ENCODE data around the gene SNRPE.

The SNRPE gene

DNA sequence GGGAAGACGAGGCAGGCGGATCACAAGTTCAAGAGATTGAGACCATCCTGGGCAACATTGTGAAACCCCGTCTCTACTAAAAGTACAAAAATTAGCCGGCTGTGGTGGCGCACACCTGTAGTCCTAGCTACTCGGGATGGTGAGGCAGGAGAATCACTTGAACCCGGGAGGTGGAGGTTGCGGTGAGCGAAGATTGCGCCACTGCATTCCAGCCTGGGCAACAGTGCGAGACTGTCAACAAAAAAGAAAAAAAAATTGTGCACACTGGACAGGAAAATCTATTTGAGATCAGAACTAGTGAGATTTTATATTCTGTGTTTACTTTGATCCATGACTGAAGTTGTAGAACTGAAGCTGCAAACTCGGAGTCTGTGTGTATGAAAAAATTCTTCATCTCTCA lies 40.2 kb downstream of the SNRPE start:
- H2AFZ ChIP-seq (ENCODE audit: low read length) = no peak overlapping the region
- TF ChIP-seq, protein P1, sequence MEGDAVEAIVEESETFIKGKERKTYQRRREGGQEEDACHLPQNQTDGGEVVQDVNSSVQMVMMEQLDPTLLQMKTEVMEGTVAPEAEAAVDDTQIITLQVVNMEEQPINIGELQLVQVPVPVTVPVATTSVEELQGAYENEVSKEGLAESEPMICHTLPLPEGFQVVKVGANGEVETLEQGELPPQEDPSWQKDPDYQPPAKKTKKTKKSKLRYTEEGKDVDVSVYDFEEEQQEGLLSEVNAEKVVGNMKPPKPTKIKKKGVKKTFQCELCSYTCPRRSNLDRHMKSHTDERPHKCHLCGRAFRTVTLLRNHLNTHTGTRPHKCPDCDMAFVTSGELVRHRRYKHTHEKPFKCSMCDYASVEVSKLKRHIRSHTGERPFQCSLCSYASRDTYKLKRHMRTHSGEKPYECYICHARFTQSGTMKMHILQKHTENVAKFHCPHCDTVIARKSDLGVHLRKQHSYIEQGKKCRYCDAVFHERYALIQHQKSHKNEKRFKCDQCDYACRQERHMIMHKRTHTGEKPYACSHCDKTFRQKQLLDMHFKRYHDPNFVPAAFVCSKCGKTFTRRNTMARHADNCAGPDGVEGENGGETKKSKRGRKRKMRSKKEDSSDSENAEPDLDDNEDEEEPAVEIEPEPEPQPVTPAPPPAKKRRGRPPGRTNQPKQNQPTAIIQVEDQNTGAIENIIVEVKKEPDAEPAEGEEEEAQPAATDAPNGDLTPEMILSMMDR (conservative IDR thresholded peaks at IDR 0.05; ENCODE audit: low read length) = no peak
- TF ChIP-seq EZH2phosphoT487 (IDR thresholded peaks at IDR 0.05; ENCODE audit: borderline replicate concordance) = no peak
- no peaks in the 10 kb centered on the region for H3K9me3 ChIP-seq (ENCODE audit: insufficient read depth, low read depth, low read length)
- H3K4me3 ChIP-seq (ENCODE audit: low read length, poor library complexity, severe bottlenecking) = no peak overlapping the region
- H3K36me3 ChIP-seq (ENCODE audit: insufficient read depth, low read length) = no peaks in the 10 kb centered on the region
- H3K4me2 ChIP-seq (ENCODE audit: low read depth, low read length, poor library complexity, severe bottlenecking) = no peak overlapping the region
- no peaks in the 10 kb centered on the region for H3K27me3 ChIP-seq (ENCODE audit: insufficient read depth, low read length, poor library complexity, severe bottlenecking)
- no peaks in the 10 kb centered on the region for H4K20me1 ChIP-seq (ENCODE audit: insufficient read depth, low read length, poor library complexity, severe bottlenecking)
- peaks cover 9% of the 10 kb centered on the region for H3K4me1 ChIP-seq (ENCODE audit: insufficient read depth, low read length, poor library complexity, severe bottlenecking)
- H3F3A ChIP-seq (ENCODE audit: low read depth) = no peaks in the 10 kb centered on the region
- no peaks in the 10 kb centered on the region for H3K79me2 ChIP-seq (ENCODE audit: insufficient read depth, low read length)
- H3K9ac ChIP-seq (ENCODE audit: low read depth, low read length, poor library complexity, severe bottlenecking) = no peak overlapping the region
- no peaks in the 10 kb centered on the region for H3K9me2 ChIP-seq (replicated peaks; ENCODE audit: low read depth, low read length)

DNA sequence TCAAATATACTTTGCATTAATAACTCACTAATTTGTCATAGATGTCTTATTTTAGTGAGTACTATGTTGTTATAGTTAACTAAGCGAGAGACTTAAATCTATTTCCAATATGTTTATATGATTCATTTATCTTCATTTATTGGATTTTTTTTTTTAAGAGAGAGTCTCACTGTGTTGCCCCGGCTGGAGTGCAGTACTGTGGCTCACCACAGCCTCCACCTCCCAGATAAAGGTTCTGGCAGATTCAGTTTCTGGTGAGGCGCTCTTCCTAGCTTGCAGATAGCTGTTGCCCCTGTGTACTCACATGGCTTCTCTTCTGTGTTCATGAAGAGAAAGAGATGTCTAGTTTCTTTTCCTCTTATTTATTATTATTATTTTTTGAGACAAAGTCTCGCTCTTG lies 43.9 kb downstream of the SNRPE start:
- TF ChIP-seq, protein P1 (conservative IDR thresholded peaks at IDR 0.05; ENCODE audit: low read length) = no peak
- TF ChIP-seq EZH2phosphoT487 (IDR thresholded peaks at IDR 0.05; ENCODE audit: borderline replicate concordance) = no peak
- Histone ChIP-seq H3K4me1 (ENCODE audit: insufficient read depth, low read length, poor library complexity, severe bottlenecking) (peaks cover 9% of the 10 kb centered on the region), H3K4me2 (ENCODE audit: low read depth, low read length, poor library complexity, severe bottlenecking) (no peak overlapping the region), H3K9me2 (replicated peaks; ENCODE audit: low read depth, low read length) (no peaks in the 10 kb centered on the region), H3K27me3 (ENCODE audit: insufficient read depth, low read length, poor library complexity, severe bottlenecking) (no peaks in the 10 kb centered on the region), H3K9ac (ENCODE audit: low read depth, low read length, poor library complexity, severe bottlenecking) (no peak overlapping the region), H3K4me3 (ENCODE audit: low read length, poor library complexity, severe bottlenecking) (no peak overlapping the region), H2AFZ (ENCODE audit: low read length) (no peak overlapping the region), H3K79me2 (ENCODE audit: insufficient read depth, low read length) (no peaks in the 10 kb centered on the region), H4K20me1 (ENCODE audit: insufficient read depth, low read length, poor library complexity, severe bottlenecking) (no peaks in the 10 kb centered on the region), H3F3A (ENCODE audit: low read depth) (0 out of 2 replicates have a peak, but pooled peaks cover 3% of the 10 kb centered on the region), H3K36me3 (ENCODE audit: insufficient read depth, low read length) (no peaks in the 10 kb centered on the region), H3K9me3 (ENCODE audit: insufficient read depth, low read depth, low read length) (no peaks in the 10 kb centered on the region)

DNA sequence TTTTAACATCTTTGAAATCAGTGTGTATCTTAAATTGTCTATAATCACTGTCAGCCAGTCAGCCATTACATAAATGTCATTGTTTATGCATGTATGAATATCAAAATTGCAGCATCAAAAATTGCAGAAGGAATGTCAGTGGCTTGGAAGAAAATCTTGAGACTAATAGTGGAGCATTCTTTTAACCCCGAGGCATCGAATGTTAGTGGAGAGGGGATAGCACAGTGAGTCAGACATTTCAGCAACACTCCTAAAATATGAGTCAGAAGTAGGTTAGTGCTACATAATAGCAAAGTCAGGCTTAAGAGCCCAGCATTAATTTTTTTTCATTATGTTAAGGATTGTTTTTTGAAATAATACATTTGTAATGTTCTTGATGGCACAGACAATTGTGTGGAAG lies 45.5 kb downstream of the SNRPE start:
- Histone ChIP-seq H3F3A (ENCODE audit: low read depth) (0 out of 2 replicates have a peak, but pooled peaks cover 3% of the 10 kb centered on the region), H2AFZ (ENCODE audit: low read length) (no peak overlapping the region)

More for the DNA sequence above, 45.5 kb downstream of the SNRPE start:
- H3K9me3 ChIP-seq (ENCODE audit: insufficient read depth, low read depth, low read length) = no peaks in the 10 kb centered on the region
- no peak overlapping the region for H3K4me3 ChIP-seq (ENCODE audit: low read length, poor library complexity, severe bottlenecking)
- peak overlapping the region; percentile 41 for H3K4me2 ChIP-seq (ENCODE audit: low read depth, low read length, poor library complexity, severe bottlenecking)
- TF ChIP-seq, protein P1 (conservative IDR thresholded peaks at IDR 0.05; ENCODE audit: low read length) = no peak
- TF ChIP-seq EZH2phosphoT487 (IDR thresholded peaks at IDR 0.05; ENCODE audit: borderline replicate concordance) = no peak
- no peaks in the 10 kb centered on the region for H4K20me1 ChIP-seq (ENCODE audit: insufficient read depth, low read length, poor library complexity, severe bottlenecking)
- no peaks in the 10 kb centered on the region for H3K9me2 ChIP-seq (replicated peaks; ENCODE audit: low read depth, low read length)
- no peaks in the 10 kb centered on the region for H3K27me3 ChIP-seq (ENCODE audit: insufficient read depth, low read length, poor library complexity, severe bottlenecking)
- no peaks in the 10 kb centered on the region for H3K79me2 ChIP-seq (ENCODE audit: insufficient read depth, low read length)
- no peaks in the 10 kb centered on the region for H3K36me3 ChIP-seq (ENCODE audit: insufficient read depth, low read length)
- H3K9ac ChIP-seq (ENCODE audit: low read depth, low read length, poor library complexity, severe bottlenecking) = no peak overlapping the region
- H3K4me1 ChIP-seq (ENCODE audit: insufficient read depth, low read length, poor library complexity, severe bottlenecking) = peaks cover 12% of the 10 kb centered on the region

All from Loucy (cell line).